Measurements from ENCODE around the gene NRROS.
A peak's percentile ranks its signal among the peaks of the same experiment; 100 is the strongest.

The NRROS gene

DNA sequence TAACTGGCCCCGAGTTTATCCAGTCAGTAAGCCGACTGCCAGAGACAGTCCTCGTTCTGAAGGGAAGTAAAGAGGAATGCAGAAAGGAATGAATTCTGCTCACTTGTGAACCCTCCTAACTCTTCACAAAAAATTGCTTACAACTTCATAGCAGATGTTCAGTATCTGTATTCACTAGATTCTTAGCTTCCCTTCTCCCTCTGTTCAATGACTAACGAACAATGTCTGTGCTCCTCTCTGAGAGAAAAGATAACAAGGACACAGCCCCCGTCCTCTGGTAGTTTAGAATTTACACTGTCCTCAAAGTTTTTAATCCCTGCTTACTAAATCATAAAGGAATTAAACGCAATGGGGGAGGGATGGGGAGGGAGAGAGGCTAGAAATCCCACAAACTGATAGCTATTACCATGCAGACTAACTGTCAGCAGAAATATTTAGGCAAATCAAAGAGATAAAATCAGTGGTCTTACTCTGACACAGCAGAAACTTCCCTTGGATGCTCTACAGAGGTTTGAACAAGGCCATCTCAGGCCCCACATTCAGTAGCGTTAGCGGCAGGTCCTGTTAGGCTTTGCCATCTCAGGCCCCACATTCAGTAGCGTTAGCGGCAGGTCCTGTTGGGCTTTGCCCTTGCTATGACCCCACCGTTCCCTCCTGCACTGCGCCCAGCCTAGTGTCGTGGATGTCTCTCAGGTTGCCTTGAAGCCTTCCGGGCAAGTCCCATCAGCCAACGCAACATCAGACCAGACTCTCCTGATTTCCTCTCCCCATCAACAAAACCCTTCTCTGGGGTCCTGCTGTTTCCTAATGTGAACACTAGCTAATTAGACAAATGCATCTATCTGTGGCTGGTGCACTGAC is 23.4 kb downstream of the NRROS start:
- DNase-seq (ENCODE audit: low spot score in 2 of 2) (no peak), ATAC-seq (ENCODE audit: low read depth) (no peak)
- Mint-ChIP-seq H3K9me3 (no peaks in the 10 kb centered on the region), H3K4me3 (no peak overlapping the region), H3K4me1 (peaks cover 11% of the 10 kb centered on the region), H3K36me3 (peaks cover 6% of the 10 kb centered on the region), H3K27ac (no peak overlapping the region), H3K27me3 (no peaks in the 10 kb centered on the region)

DNA sequence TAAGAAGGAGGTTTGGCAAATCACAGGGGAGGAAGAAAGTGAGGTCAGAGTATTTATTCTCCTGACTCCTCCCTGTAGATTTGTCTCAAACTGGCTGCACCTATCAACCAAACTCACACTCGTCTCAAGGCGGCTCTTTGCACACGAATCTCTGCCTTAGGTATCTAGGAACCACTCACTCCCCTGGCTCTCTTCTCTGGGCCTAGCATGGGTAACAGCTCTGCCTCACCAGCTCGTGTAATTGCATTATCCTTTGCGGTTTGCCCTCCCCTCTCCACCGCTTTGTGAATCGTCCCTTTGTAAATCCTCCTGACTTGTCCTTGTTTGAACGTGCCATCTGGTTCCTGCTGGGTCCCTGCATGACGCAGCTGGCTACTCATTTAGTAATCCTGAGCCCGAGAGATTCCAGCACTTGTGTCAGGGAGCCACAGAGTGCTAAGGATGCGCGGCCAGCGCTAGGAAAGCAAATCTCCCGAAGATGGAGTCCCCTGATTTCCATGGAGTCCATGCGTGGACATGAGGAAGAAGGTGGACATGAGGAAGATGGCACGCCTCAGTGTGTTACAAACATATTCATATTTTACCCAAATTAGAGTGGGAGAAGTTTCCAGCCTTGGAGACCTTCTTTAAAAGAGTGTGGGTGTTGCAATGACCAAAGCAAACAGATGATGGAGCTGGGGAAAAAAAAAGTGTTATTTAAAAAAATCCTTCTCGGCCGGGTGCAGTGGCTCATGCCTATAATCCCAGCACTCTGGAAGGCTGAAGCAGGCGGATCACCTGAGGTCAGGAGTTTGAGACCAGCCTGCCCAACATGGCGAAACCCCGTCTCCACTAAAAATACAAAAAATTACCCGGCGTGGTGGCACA is 26.7 kb downstream of the NRROS start:
- no peak for DNase-seq (ENCODE audit: low spot score in 2 of 2)

DNA sequence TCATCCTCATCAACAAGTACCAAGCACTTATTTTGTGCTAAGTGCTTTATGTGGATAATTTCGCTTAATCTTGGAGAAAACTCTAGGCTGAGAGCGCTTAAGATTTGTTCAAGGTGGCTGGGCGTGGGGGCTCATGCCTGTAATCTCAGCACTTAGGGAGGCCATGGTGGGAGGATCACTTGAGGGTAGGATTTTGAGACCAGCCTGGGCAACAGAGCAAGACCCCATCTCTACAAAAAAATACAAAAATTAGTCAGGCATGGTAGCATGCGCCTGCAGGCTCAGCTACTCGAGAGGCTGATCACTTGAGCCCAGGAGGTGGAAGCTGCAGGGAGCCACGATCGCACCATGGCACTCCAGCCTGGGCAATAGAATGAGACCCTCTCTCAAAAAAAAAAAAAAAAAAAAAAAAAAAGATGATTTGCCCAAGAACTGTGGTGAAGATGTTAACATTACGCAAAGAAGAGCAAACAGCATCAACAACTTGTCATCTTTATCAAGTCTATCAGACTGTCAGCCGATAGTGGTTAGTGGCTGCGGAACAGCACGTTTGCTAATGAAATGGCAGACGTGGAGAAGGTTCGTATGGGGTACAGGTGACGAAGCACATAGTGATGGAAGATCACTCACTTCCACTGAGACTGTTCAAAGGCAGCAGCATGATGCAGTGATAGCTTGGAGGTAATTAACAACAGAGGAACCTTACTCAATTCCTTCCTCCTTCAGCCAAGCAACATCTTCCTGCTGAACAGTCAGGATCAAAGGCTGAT is 27.7 kb downstream of the NRROS start:
- Mint-ChIP-seq H3K27ac (no peak overlapping the region), H3K9me3 (no peaks in the 10 kb centered on the region), H3K4me1 (peaks cover 31% of the 10 kb centered on the region), H3K27me3 (no peaks in the 10 kb centered on the region), H3K4me3 (no peak overlapping the region), H3K36me3 (no peaks in the 10 kb centered on the region)
- ATAC-seq (ENCODE audit: low read depth) (no peak), DNase-seq (ENCODE audit: low spot score in 2 of 2) (no peak)

More for the DNA sequence above, 26.7 kb downstream of the NRROS start:
- no peaks in the 10 kb centered on the region for H3K9me3 Mint-ChIP-seq
- H3K27ac Mint-ChIP-seq: peak overlapping the region; percentile 40
- peaks cover 27% of the 10 kb centered on the region for H3K4me1 Mint-ChIP-seq
- ATAC-seq (ENCODE audit: low read depth): no peak
- no peaks in the 10 kb centered on the region for H3K27me3 Mint-ChIP-seq
- H3K36me3 Mint-ChIP-seq: peaks cover 3% of the 10 kb centered on the region
- H3K4me3 Mint-ChIP-seq: no peak overlapping the region

DNA sequence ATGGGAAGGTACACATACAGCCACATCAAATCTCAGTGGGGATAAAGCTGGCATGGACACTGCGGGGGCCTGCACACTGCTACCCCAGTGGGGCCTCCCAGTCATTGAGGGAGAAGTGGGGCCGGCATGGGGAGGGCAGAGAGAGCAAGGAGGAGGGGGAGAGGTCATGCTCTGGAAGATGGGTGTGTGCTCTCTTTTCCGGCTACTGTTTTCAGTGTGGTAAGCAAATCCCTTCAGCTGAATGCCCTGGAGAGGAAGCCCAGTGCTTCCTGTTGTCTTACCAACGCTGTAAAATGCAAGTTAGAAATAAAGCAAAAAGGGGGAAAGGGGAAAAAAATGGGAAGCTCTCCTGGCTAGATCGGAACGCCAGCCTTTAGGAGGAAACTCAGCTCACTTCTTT is 30.8 kb downstream of the NRROS start:
- peak overlapping the region; percentile 86 for H3K4me3 Mint-ChIP-seq
- peaks cover 31% of the 10 kb centered on the region for H3K4me1 Mint-ChIP-seq
- no peaks in the 10 kb centered on the region for H3K27me3 Mint-ChIP-seq
- no peaks in the 10 kb centered on the region for H3K9me3 Mint-ChIP-seq
- DNase-seq (ENCODE audit: low spot score in 2 of 2): no peak
- ATAC-seq (ENCODE audit: low read depth): peak; percentile 85
- peak overlapping the region; percentile 76 for H3K27ac Mint-ChIP-seq
- H3K36me3 Mint-ChIP-seq: peaks cover 2% of the 10 kb centered on the region

DNA sequence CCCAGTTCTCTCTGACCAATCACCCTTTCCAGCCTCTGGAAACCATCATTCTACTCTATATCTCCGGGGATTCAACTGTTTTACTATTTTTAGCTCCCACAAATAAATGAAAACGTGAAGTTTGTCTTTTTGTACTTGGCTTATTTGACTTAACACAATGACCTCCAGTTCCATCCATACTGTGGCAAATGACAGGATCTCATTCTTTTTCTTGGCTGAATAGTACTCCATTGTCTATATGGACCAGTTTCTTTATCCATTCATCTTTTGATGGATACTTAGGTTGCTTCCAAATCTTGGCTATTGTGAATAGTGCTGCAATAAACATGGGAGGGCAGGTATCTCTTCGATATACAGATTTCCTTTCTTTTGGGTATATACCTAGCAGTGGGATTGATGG is 34.1 kb downstream of the NRROS start:
- Mint-ChIP-seq H3K9me3 (no peaks in the 10 kb centered on the region), H3K27me3 (no peaks in the 10 kb centered on the region), H3K27ac (no peak overlapping the region), H3K36me3 (peaks cover 6% of the 10 kb centered on the region), H3K4me1 (peaks cover 21% of the 10 kb centered on the region), H3K4me3 (no peak overlapping the region)
- no peak for DNase-seq (ENCODE audit: low spot score in 2 of 2)
- ATAC-seq (ENCODE audit: low read depth): no peak

DNA sequence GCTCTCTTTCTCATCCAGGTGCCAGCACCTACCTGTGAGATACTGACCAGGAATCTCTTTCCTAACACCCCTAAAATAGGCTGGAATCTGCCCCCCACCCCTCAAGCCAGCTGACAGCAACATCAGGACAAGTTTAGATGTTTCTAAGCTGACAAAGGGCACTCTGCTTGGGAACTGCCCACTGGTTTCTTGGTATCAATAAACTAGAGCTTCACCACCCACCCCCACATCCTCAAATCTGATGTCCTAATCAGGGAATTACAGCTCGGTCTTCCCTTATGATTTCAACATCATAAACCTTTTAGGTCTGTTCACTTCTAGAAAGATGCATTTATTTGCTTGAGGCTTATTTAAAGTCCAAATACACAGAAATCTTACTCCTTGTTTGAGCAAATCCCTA is 37.9 kb downstream of the NRROS start:
- H3K4me3 Mint-ChIP-seq: no peak overlapping the region
- no peak overlapping the region for H3K27ac Mint-ChIP-seq
- H3K4me1 Mint-ChIP-seq: peaks cover 5% of the 10 kb centered on the region
- H3K27me3 Mint-ChIP-seq: no peaks in the 10 kb centered on the region
- ATAC-seq (ENCODE audit: low read depth) (no peak), DNase-seq (ENCODE audit: low spot score in 2 of 2) (no peak)
- no peaks in the 10 kb centered on the region for H3K9me3 Mint-ChIP-seq
- H3K36me3 Mint-ChIP-seq: peaks cover 8% of the 10 kb centered on the region

DNA sequence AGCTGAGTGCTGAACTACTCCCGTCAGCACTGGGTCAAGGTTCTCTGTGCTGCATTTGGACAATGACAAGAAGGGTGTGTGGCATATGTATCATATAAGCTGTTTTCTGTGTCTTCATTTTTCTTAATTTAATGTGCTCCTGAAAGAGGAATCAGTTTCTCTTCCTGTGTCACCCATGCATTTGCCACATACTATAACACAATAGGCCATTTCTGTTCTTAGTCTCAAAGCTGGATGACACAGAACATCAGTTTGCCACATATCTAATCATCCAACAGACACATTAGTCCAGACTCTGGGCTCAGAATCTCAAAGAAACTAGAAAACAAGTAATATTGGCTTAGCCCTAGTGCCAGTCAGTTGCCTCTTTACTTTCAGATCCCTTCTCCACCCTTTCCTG is 38.4 kb downstream of the NRROS start:
- H3K27me3 Mint-ChIP-seq: no peaks in the 10 kb centered on the region
- peaks cover 5% of the 10 kb centered on the region for H3K4me1 Mint-ChIP-seq
- no peak for DNase-seq (ENCODE audit: low spot score in 2 of 2)
- ATAC-seq (ENCODE audit: low read depth): no peak
- H3K9me3 Mint-ChIP-seq: no peaks in the 10 kb centered on the region
- H3K27ac Mint-ChIP-seq: no peak overlapping the region
- H3K36me3 Mint-ChIP-seq: peaks cover 8% of the 10 kb centered on the region
- no peak overlapping the region for H3K4me3 Mint-ChIP-seq

DNA sequence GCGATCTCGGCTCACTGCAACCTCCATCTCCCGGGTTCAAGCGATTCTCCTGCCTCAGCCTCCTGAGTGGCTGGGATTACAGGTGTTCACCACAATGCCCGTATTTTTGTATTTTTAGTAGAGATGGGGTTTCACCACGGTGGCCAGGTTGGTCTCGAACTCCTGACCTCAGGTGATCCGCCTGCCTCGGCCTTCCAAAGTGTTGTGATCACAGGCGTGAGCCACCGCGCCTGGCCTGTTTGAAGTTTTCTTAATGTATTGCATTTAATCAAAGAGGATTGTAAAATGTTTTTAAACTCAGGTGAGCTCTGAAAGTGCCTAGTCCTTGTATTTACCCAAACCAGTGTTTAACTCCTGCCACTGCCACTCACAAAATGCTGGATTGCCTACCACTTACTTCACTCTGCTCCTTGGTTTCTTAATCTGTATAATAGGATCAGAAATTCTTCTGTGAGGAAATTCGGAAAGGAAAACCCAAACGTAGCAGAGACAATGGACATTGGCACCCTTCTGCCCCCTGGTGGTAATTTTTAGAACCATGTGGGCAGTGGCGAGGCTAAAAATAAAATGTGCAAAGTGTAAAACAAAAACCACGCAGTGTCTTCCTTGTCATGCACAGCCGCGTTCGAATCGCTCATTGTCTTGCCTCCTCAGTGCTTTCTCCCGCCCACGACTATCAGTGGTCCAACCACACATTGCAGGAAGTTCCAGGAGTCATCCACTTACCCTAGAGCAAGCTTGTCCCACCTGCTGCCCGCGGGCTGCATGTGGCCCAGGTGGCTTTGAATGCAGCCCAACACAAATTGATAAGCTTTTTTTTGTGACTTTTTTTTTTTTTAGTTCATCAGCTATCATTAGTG is 45.3 kb downstream of the NRROS start:
- Mint-ChIP-seq H3K9me3 (no peaks in the 10 kb centered on the region), H3K36me3 (peaks cover 4% of the 10 kb centered on the region), H3K4me3 (peak overlapping the region; percentile 66), H3K27me3 (no peaks in the 10 kb centered on the region), H3K4me1 (peaks cover 18% of the 10 kb centered on the region), H3K27ac (peak overlapping the region; percentile 9)
- DNase-seq (ENCODE audit: low spot score in 2 of 2) (peak; percentile 67 to 73), ATAC-seq (ENCODE audit: low read depth) (peak; percentile 93)

DNA sequence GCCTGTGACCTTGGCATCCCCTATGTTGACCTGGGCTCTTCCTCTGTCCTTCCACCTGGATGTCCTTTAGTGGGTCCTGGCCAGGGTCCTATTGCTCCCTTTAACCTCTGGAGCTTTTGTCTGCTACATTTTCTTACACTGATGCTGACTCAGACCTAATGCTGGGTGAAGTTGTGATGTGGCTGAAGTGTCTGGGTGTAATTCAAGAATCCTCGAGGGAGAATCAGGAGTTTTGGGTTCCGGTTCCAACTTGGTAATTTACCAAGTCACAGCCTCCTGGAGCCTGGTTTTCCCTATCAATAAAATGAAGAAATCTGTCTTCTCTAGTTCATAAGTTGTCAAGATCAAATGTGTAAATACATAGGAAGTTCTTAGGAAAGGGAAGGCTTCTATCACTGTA is 46.9 kb downstream of the NRROS start:
- H3K27me3 Mint-ChIP-seq: no peaks in the 10 kb centered on the region
- peak overlapping the region; percentile 12 for H3K27ac Mint-ChIP-seq
- no peak overlapping the region for H3K4me3 Mint-ChIP-seq
- H3K9me3 Mint-ChIP-seq: no peaks in the 10 kb centered on the region
- peaks cover 4% of the 10 kb centered on the region for H3K36me3 Mint-ChIP-seq
- peaks cover 23% of the 10 kb centered on the region for H3K4me1 Mint-ChIP-seq
- ATAC-seq (ENCODE audit: low read depth) (no peak), DNase-seq (ENCODE audit: low spot score in 2 of 2) (no peak)

DNA sequence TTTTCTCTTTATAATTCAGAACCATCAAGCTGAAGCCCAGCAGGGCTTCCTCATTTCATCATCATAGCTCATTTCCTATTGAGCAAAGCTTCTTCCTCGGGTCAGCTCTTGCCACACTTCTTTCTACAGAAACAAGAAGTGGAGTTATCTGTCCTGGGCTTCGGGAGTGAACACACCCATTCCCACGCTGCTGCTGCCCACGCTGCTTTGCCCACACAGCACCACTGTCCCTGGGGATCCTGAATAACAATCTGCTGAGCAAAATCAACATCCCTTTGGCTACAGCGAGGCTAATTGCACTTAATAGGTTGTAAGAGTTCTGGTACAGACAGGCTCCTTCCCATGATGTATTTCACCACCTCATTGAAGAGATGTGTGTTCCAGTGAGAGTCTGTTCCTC is 48.9 kb downstream of the NRROS start:
- no peaks in the 10 kb centered on the region for H3K27me3 Mint-ChIP-seq
- peak overlapping the region; percentile 39 for H3K4me3 Mint-ChIP-seq
- H3K36me3 Mint-ChIP-seq: no peaks in the 10 kb centered on the region
- DNase-seq (ENCODE audit: low spot score in 2 of 2) (no peak), ATAC-seq (ENCODE audit: low read depth) (peak; percentile 36)
- H3K4me1 Mint-ChIP-seq: peaks cover 23% of the 10 kb centered on the region
- no peaks in the 10 kb centered on the region for H3K9me3 Mint-ChIP-seq
- no peak overlapping the region for H3K27ac Mint-ChIP-seq

DNA sequence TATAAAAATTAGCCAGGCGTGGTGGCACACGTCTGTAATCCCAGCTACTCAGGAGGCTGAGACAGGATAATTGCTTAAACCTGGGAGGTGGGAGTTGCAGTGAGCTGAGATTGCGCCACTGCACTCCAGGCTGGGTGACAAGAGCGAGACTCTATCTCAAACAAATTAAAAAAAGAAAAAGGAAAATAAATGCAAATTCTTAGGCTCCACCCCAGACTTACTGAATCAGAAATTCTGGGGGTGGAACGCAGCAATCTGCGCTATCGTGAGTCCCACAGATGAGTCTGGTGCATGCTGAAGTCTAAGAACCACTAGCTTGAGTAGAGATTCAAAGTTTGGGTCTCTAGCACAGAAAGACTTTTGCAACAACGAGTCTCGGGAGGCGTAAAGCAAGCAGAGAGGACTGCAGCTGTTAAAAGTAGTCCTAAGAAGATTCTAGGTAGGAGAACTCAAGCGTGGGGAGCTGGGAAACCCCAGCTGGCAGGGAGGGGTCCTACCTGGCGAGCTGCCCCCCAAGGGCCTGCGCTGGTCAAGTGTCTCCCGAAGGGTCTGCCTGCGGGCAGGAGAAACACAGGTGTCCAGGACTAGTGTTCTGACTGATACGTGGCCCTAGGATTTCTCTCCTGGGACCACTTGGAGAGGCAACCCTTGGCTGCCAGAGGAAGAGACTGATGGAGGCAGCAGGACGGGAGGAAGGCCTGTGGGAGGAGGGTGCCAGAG is 50.6 kb downstream of the NRROS start:
- H3K4me3 Mint-ChIP-seq: no peak overlapping the region
- no peaks in the 10 kb centered on the region for H3K36me3 Mint-ChIP-seq
- H3K9me3 Mint-ChIP-seq: no peaks in the 10 kb centered on the region
- no peak for ATAC-seq (ENCODE audit: low read depth)
- DNase-seq (ENCODE audit: low spot score in 2 of 2): no peak
- no peak overlapping the region for H3K27ac Mint-ChIP-seq
- H3K27me3 Mint-ChIP-seq: no peaks in the 10 kb centered on the region
- H3K4me1 Mint-ChIP-seq: peaks cover 22% of the 10 kb centered on the region

DNA sequence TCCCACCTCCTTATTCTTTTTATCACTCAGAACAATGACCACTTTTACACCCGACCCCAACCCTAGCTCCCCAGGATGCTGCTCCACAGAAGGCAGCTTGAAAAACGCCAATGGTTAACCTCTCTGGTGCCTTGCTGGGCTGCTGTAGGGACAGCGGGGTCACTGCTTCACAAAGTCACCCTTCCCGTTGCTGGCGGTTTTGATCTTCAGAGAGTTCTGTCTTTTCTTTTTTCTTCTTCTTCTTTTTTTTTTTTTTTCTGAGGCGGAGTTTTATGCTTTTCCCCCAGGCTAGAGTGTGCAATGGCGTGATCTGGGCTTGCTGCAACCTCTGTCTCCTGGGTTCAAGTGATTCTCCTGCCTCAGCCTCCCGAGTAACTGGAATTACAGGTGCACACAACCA is 51.9 kb downstream of the NRROS start:
- Mint-ChIP-seq H3K9me3 (no peaks in the 10 kb centered on the region), H3K27me3 (no peaks in the 10 kb centered on the region), H3K4me3 (no peak overlapping the region), H3K4me1 (peaks cover 23% of the 10 kb centered on the region), H3K27ac (no peak overlapping the region), H3K36me3 (no peaks in the 10 kb centered on the region)
- ATAC-seq (ENCODE audit: low read depth) (no peak), DNase-seq (ENCODE audit: low spot score in 2 of 2) (no peak)

DNA sequence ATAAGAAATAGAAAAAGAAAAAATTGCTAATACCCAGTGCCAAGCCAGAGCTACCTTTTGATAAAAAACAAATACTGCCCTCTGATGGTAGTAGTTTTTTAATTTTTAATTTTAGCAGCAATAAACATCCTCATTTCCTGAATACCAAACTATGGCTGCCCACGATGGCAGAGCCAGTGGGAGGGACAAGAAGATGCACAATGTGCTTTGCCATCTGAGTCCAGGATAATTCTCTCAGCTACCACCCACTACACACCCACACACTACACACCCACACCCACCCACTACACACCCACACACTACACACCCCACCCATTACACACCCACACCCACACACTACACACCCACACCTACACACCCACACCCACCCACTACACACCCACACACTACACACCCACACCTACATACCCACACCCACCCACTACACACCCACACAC is 54.7 kb downstream of the NRROS start:
- H3K4me3 Mint-ChIP-seq: no peak overlapping the region
- no peaks in the 10 kb centered on the region for H3K9me3 Mint-ChIP-seq
- H3K27me3 Mint-ChIP-seq: no peaks in the 10 kb centered on the region
- no peaks in the 10 kb centered on the region for H3K36me3 Mint-ChIP-seq
- peak overlapping the region; percentile 35 for H3K27ac Mint-ChIP-seq
- DNase-seq (ENCODE audit: low spot score in 2 of 2) (peak in 1 of 2 donors; percentile 34), ATAC-seq (ENCODE audit: low read depth) (peak; percentile 64)
- H3K4me1 Mint-ChIP-seq: peaks cover 22% of the 10 kb centered on the region

All from memory B cell (primary cell).